Measurements from ENCODE around the gene PCSK4.

- TF ChIP-seq CTCF (IDR thresholded peaks at IDR 0.05 in 2 of 3, conservative IDR thresholded peaks at IDR 0.05 in 1 of 3; ENCODE audit: insufficient read depth in 2 of 3, low read depth in 1 of 3, low read length in 3 of 3), result no peak
- no peak for TF ChIP-seq ZBTB26 (CRISPR knock-in tag; IDR thresholded peaks at IDR 0.05)
- no peak for TF ChIP-seq KLF1 (tag; IDR thresholded peaks at IDR 0.05)
- TF ChIP-seq ETV6 (IDR thresholded peaks at IDR 0.05; ENCODE audit: borderline replicate concordance in 1 of 2, low read depth in 2 of 2, low read length in 1 of 2), result no peak
- no peak for TF ChIP-seq ETV6 (CRISPR knock-in tag; IDR thresholded peaks at IDR 0.05; ENCODE audit: borderline replicate concordance)
- no peak for TF ChIP-seq SRF (CRISPR knock-in tag; IDR thresholded peaks at IDR 0.05)
These were observed 49.7 kb downstream of the PCSK4 start for GRCh38 chr19:1440418-1440801.
